Neural cell (in vitro differentiated cells): ENCODE data around the gene UCMA.

Experiments
- EP300 ChIP-seq: fragments of 450-650 bp; conservative IDR thresholded peaks from 2 replicates; pipeline ENCODE4 v1.6.1; 2014; ENCODE audit warnings: antibody characterized with exemption, mild to moderate bottlenecking, moderate library complexity; ENCODE audit not compliant: poor library complexity, severe bottlenecking
- EZH2 ChIP-seq: fragments of 200-600, 300-800 bp; shearing (Covaris generic), sonication (generic); IDR thresholded peaks from 2 replicates; pipeline ENCODE4 v1.6.1; 2014; ENCODE audit warnings: antibody characterized with exemption, low read length, borderline replicate concordance, mild to moderate bottlenecking; ENCODE audit not compliant: insufficient read depth, poor library complexity, severe bottlenecking
- POLR2AphosphoS5 ChIP-seq: IDR thresholded peaks from 2 replicates; pipeline ENCODE4 v1.6.1; 2012
- RAD21 ChIP-seq: fragments of 450-650 bp; conservative IDR thresholded peaks from 2 replicates; pipeline ENCODE4 v1.6.1; 2014; ENCODE audit warnings: antibody characterized with exemption, mild to moderate bottlenecking, moderate library complexity
- TAF1 ChIP-seq: IDR thresholded peaks from 2 replicates; pipeline ENCODE4 v1.6.1; 2012; ENCODE audit warnings: low read depth
- TF ChIP-seq, protein P1 (sequence below): fragments of 450-650 bp; IDR thresholded peaks from 2 replicates; pipeline ENCODE4 v1.5.1; 2014; ENCODE audit warnings: antibody characterized with exemption, mild to moderate bottlenecking, moderate library complexity; ENCODE audit not compliant: poor library complexity, severe bottlenecking
- TF ChIP-seq, protein P2 (sequence below): IDR thresholded peaks from 2 replicates; pipeline ENCODE4 v1.6.1; 2012; ENCODE audit warnings: borderline replicate concordance

- TF ChIP-seq, protein P1, sequence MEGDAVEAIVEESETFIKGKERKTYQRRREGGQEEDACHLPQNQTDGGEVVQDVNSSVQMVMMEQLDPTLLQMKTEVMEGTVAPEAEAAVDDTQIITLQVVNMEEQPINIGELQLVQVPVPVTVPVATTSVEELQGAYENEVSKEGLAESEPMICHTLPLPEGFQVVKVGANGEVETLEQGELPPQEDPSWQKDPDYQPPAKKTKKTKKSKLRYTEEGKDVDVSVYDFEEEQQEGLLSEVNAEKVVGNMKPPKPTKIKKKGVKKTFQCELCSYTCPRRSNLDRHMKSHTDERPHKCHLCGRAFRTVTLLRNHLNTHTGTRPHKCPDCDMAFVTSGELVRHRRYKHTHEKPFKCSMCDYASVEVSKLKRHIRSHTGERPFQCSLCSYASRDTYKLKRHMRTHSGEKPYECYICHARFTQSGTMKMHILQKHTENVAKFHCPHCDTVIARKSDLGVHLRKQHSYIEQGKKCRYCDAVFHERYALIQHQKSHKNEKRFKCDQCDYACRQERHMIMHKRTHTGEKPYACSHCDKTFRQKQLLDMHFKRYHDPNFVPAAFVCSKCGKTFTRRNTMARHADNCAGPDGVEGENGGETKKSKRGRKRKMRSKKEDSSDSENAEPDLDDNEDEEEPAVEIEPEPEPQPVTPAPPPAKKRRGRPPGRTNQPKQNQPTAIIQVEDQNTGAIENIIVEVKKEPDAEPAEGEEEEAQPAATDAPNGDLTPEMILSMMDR, result no peak
- TF ChIP-seq, protein P2, sequence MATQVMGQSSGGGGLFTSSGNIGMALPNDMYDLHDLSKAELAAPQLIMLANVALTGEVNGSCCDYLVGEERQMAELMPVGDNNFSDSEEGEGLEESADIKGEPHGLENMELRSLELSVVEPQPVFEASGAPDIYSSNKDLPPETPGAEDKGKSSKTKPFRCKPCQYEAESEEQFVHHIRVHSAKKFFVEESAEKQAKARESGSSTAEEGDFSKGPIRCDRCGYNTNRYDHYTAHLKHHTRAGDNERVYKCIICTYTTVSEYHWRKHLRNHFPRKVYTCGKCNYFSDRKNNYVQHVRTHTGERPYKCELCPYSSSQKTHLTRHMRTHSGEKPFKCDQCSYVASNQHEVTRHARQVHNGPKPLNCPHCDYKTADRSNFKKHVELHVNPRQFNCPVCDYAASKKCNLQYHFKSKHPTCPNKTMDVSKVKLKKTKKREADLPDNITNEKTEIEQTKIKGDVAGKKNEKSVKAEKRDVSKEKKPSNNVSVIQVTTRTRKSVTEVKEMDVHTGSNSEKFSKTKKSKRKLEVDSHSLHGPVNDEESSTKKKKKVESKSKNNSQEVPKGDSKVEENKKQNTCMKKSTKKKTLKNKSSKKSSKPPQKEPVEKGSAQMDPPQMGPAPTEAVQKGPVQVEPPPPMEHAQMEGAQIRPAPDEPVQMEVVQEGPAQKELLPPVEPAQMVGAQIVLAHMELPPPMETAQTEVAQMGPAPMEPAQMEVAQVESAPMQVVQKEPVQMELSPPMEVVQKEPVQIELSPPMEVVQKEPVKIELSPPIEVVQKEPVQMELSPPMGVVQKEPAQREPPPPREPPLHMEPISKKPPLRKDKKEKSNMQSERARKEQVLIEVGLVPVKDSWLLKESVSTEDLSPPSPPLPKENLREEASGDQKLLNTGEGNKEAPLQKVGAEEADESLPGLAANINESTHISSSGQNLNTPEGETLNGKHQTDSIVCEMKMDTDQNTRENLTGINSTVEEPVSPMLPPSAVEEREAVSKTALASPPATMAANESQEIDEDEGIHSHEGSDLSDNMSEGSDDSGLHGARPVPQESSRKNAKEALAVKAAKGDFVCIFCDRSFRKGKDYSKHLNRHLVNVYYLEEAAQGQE, result no peak
- TF ChIP-seq POLR2AphosphoS5, result no peak
- TF ChIP-seq EP300, result no peak
- TF ChIP-seq TAF1, result no peak
- TF ChIP-seq EZH2, result no peak
- no peak for TF ChIP-seq RAD21
Observed at GRCh38 chr10:13256627-13257026, 22.5 kb upstream of the UCMA start.
